ENCODE results near the gene GSTM5. TPM values are rescaled to one million over a fixed set of nuclear protein-coding genes. Genes with fewer than 3 reads are reported as not detected.

Gene GSTM5
- total and polyA plus RNA-seq, 2 of the 13 experiments (the other 11 are each of a cell fraction or from before 2014, with no cell fraction given), result not detected

- TF ChIP-seq, protein P1, sequence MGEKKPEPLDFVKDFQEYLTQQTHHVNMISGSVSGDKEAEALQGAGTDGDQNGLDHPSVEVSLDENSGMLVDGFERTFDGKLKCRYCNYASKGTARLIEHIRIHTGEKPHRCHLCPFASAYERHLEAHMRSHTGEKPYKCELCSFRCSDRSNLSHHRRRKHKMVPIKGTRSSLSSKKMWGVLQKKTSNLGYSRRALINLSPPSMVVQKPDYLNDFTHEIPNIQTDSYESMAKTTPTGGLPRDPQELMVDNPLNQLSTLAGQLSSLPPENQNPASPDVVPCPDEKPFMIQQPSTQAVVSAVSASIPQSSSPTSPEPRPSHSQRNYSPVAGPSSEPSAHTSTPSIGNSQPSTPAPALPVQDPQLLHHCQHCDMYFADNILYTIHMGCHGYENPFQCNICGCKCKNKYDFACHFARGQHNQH (CRISPR knock-in tag; IDR thresholded peaks at IDR 0.05), result peak; percentile 74
- TF ChIP-seq ZNF496 (CRISPR knock-in tag; IDR thresholded peaks at IDR 0.05; ENCODE audit: insufficient replicate concordance), result no peak
- no peak for TF ChIP-seq EED (CRISPR knock-in tag; IDR thresholded peaks at IDR 0.05)
- TF ChIP-seq, protein P2, sequence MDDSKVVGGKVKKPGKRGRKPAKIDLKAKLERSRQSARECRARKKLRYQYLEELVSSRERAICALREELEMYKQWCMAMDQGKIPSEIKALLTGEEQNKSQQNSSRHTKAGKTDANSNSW (CRISPR knock-in tag; IDR thresholded peaks at IDR 0.05; ENCODE audit: borderline replicate concordance), result no peak
- no peak for TF ChIP-seq LRRFIP1 (CRISPR knock-in tag; conservative IDR thresholded peaks at IDR 0.05)
- TF ChIP-seq, protein P3, sequence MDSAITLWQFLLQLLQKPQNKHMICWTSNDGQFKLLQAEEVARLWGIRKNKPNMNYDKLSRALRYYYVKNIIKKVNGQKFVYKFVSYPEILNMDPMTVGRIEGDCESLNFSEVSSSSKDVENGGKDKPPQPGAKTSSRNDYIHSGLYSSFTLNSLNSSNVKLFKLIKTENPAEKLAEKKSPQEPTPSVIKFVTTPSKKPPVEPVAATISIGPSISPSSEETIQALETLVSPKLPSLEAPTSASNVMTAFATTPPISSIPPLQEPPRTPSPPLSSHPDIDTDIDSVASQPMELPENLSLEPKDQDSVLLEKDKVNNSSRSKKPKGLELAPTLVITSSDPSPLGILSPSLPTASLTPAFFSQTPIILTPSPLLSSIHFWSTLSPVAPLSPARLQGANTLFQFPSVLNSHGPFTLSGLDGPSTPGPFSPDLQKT (CRISPR knock-in tag; IDR thresholded peaks at IDR 0.05; ENCODE audit: borderline replicate concordance), result no peak
- TF ChIP-seq KLF11 (CRISPR knock-in tag; IDR thresholded peaks at IDR 0.05), result peak; percentile 72; the same call in 1 of the 2 replicates
- peak; percentile 48; the same call in 1 of the 2 replicates for TF ChIP-seq ZNF451 (CRISPR knock-in tag; IDR thresholded peaks at IDR 0.05)
- no peak for TF ChIP-seq DZIP1 (CRISPR knock-in tag; IDR thresholded peaks at IDR 0.05)
- 0 out of 2 replicates have a peak, but pooled peaks have one; percentile 31 for TF ChIP-seq ZNF12 (CRISPR knock-in tag; IDR thresholded peaks at IDR 0.05)
- peak; percentile 56; the same call in 1 of the 2 replicates for TF ChIP-seq ZNF546 (CRISPR knock-in tag; conservative IDR thresholded peaks at IDR 0.05)
- TF ChIP-seq EEA1 (CRISPR knock-in tag; IDR thresholded peaks at IDR 0.05; ENCODE audit: borderline replicate concordance), result no peak
- TF ChIP-seq, protein P4, sequence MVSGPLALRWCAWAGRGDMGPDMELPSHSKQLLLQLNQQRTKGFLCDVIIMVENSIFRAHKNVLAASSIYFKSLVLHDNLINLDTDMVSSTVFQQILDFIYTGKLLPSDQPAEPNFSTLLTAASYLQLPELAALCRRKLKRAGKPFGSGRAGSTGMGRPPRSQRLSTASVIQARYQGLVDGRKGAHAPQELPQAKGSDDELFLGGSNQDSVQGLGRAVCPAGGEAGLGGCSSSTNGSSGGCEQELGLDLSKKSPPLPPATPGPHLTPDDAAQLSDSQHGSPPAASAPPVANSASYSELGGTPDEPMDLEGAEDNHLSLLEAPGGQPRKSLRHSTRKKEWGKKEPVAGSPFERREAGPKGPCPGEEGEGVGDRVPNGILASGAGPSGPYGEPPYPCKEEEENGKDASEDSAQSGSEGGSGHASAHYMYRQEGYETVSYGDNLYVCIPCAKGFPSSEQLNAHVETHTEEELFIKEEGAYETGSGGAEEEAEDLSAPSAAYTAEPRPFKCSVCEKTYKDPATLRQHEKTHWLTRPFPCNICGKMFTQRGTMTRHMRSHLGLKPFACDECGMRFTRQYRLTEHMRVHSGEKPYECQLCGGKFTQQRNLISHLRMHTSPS (CRISPR knock-in tag; IDR thresholded peaks at IDR 0.05; ENCODE audit: low read depth), result peak; percentile 56; the same call in 1 of the 2 replicates
- TF ChIP-seq ZNF549 (CRISPR knock-in tag; IDR thresholded peaks at IDR 0.05), result 0 out of 2 replicates have a peak, but pooled peaks have one; percentile 84
- no peak for TF ChIP-seq TGIF2 (CRISPR knock-in tag; IDR thresholded peaks at IDR 0.05)
- TF ChIP-seq, protein P5, sequence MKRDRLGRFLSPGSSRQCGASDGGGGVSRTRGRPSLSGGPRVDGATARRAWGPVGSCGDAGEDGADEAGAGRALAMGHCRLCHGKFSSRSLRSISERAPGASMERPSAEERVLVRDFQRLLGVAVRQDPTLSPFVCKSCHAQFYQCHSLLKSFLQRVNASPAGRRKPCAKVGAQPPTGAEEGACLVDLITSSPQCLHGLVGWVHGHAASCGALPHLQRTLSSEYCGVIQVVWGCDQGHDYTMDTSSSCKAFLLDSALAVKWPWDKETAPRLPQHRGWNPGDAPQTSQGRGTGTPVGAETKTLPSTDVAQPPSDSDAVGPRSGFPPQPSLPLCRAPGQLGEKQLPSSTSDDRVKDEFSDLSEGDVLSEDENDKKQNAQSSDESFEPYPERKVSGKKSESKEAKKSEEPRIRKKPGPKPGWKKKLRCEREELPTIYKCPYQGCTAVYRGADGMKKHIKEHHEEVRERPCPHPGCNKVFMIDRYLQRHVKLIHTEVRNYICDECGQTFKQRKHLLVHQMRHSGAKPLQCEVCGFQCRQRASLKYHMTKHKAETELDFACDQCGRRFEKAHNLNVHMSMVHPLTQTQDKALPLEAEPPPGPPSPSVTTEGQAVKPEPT (CRISPR knock-in tag; IDR thresholded peaks at IDR 0.05; ENCODE audit: low read depth), result 0 out of 2 replicates have a peak, but pooled peaks have one; percentile 30
Measured at GRCh38 chr1:109763646-109764415, 51.8 kb downstream of the GSTM5 start, which contains the start of gene EPS8L3 (continued).

Measured in HepG2 (cell line).